ENCODE results near the gene STATH.
"Not testable (repeated sequence)": the region's sequence is repeated elsewhere in the genome, so short reads cannot be mapped to it uniquely, and the experiment has no call there.

STATH gene

DNA sequence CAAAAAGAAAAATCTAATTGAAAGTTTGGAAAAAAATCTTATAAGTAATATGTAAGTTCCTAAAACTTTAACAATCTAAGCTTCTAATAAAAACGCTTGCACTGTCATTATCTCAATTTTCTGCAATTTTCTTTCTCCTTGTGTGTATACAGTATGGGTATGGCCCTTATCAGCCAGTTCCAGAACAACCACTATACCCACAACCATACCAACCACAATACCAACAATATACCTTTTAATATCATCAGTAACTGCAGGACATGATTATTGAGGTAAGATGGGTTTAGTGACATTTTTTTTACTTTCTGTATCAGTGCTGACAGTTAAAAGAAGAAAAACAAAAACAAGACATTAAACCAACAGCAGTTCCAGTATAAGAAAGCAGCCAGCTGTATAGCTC, 4.9 kb downstream of the STATH start:
- Histone ChIP-seq H3K23ac (ENCODE audit: low read length) (no peak overlapping the region), H3K27ac (ENCODE audit: low read depth, low read length) (no peak overlapping the region), H3K9ac (ENCODE audit: low read length) (no peak overlapping the region), H3K4me2 (ENCODE audit: low read length) (no peak overlapping the region), H3K18ac (ENCODE audit: low read length) (no peak overlapping the region), H4K5ac (ENCODE audit: low read length) (no peak overlapping the region), H3K79me1 (ENCODE audit: low read length) (no peaks in the 10 kb centered on the region), H3K79me2 (ENCODE audit: control insufficient read depth, insufficient read depth, low read length) (no peaks in the 10 kb centered on the region), H3K4me1 (ENCODE audit: control insufficient read depth, low read depth, low read length) (no peaks in the 10 kb centered on the region), H3K27me3 (ENCODE audit: insufficient read depth, low read length, poor library complexity) (no peaks in the 10 kb centered on the region), H2BK120ac (ENCODE audit: low read depth, low read length) (no peak overlapping the region), H4K8ac (ENCODE audit: low read depth, low read length) (no peak overlapping the region), H3K56ac (ENCODE audit: low read length) (no peak overlapping the region), H2AK5ac (ENCODE audit: low read length) (no peak overlapping the region), H3K36me3 (ENCODE audit: control insufficient read depth, insufficient read depth, low read length) (no peaks in the 10 kb centered on the region), H2BK5ac (ENCODE audit: low read length) (no peak overlapping the region), H3K4me3 (ENCODE audit: low read length) (no peak overlapping the region), H2BK15ac (replicated peaks; ENCODE audit: low read depth) (no peak overlapping the region), H3K4ac (ENCODE audit: low read depth, low read length) (no peak overlapping the region)
- DNase-seq: no peak
- WGBS (ENCODE audit: extremely low coverage, insufficient coverage, low lambda C conversion rate): no CpG with 5 or more reads among the region's 1 CpG

DNA sequence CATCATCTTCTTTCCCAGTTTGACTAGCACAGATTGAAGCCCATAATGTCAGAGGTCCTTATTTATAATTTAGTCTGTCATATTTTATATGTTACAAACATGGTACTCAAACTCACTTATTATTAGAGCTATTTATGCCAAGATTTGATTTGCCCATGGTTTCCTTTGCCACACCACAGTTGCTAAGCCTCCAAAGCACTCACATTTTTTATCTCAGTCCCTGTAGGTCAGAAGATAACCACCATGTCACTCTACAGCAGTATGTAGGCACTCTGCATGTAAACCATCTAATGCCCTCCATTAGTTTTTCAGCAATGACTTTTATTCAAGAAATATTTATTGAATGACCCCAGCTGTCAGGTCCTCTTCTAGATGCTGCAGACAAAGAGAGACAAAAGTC, 6.7 kb downstream of the STATH start:
- Histone ChIP-seq H3K79me2 (ENCODE audit: control insufficient read depth, insufficient read depth, low read length) (no peaks in the 10 kb centered on the region), H3K36me3 (ENCODE audit: control insufficient read depth, insufficient read depth, low read length) (no peaks in the 10 kb centered on the region), H3K56ac (ENCODE audit: low read length) (no peak overlapping the region), H2BK5ac (ENCODE audit: low read length) (no peak overlapping the region), H3K9ac (ENCODE audit: low read length) (no peak overlapping the region), H3K4ac (ENCODE audit: low read depth, low read length) (no peak overlapping the region), H3K23ac (ENCODE audit: low read length) (no peak overlapping the region), H3K27ac (ENCODE audit: low read depth, low read length) (no peak overlapping the region), H3K4me1 (ENCODE audit: control insufficient read depth, low read depth, low read length) (no peaks in the 10 kb centered on the region), H2BK15ac (replicated peaks; ENCODE audit: low read depth) (no peak overlapping the region), H2BK120ac (ENCODE audit: low read depth, low read length) (no peak overlapping the region), H4K5ac (ENCODE audit: low read length) (no peak overlapping the region), H4K8ac (ENCODE audit: low read depth, low read length) (no peak overlapping the region), H3K79me1 (ENCODE audit: low read length) (no peaks in the 10 kb centered on the region), H3K4me2 (ENCODE audit: low read length) (no peak overlapping the region), H2AK5ac (ENCODE audit: low read length) (no peak overlapping the region), H3K18ac (ENCODE audit: low read length) (no peak overlapping the region), H3K4me3 (ENCODE audit: low read length) (no peak overlapping the region), H3K27me3 (ENCODE audit: insufficient read depth, low read length, poor library complexity) (no peaks in the 10 kb centered on the region)
- DNase-seq: no peak

DNA sequence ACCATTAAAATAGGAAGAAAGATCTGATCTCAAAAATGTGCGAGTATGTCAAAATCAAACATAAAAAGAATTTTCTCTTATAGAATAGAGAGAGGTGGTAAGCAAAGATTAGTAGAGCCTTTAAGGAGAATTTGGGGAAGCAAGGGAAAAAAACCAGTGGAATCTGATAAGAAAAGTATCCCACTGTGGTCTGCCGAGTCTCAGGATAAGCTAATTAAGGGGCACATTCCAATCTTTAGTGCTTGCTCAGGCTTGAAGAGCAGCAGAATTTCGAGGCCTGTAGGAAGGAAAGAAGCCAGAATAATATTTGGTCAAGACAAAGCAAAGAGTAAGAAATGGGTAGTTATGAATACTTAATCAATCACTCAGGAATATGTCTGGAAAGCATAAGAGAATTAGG, 13.0 kb downstream of the STATH start:
- Histone ChIP-seq H2BK15ac (replicated peaks; ENCODE audit: low read depth) (no peak overlapping the region), H3K23ac (ENCODE audit: low read length) (no peak overlapping the region), H3K56ac (ENCODE audit: low read length) (no peak overlapping the region), H3K79me2 (ENCODE audit: control insufficient read depth, insufficient read depth, low read length) (no peaks in the 10 kb centered on the region), H3K79me1 (ENCODE audit: low read length) (no peaks in the 10 kb centered on the region), H2BK5ac (ENCODE audit: low read length) (no peak overlapping the region), H4K8ac (ENCODE audit: low read depth, low read length) (no peak overlapping the region), H3K27ac (ENCODE audit: low read depth, low read length) (no peak overlapping the region), H3K4ac (ENCODE audit: low read depth, low read length) (no peak overlapping the region), H3K4me2 (ENCODE audit: low read length) (no peak overlapping the region), H4K5ac (ENCODE audit: low read length) (no peak overlapping the region), H2AK5ac (ENCODE audit: low read length) (no peak overlapping the region), H3K9ac (ENCODE audit: low read length) (no peak overlapping the region), H3K27me3 (ENCODE audit: insufficient read depth, low read length, poor library complexity) (no peaks in the 10 kb centered on the region), H2BK120ac (ENCODE audit: low read depth, low read length) (no peak overlapping the region), H3K36me3 (ENCODE audit: control insufficient read depth, insufficient read depth, low read length) (no peaks in the 10 kb centered on the region), H3K18ac (ENCODE audit: low read length) (no peak overlapping the region), H3K4me3 (ENCODE audit: low read length) (no peak overlapping the region), H3K4me1 (ENCODE audit: control insufficient read depth, low read depth, low read length) (no peaks in the 10 kb centered on the region)
- DNase-seq: peak; percentile 82
- WGBS (ENCODE audit: extremely low coverage, insufficient coverage, low lambda C conversion rate): no CpG with 5 or more reads among the region's 3 CpGs

DNA sequence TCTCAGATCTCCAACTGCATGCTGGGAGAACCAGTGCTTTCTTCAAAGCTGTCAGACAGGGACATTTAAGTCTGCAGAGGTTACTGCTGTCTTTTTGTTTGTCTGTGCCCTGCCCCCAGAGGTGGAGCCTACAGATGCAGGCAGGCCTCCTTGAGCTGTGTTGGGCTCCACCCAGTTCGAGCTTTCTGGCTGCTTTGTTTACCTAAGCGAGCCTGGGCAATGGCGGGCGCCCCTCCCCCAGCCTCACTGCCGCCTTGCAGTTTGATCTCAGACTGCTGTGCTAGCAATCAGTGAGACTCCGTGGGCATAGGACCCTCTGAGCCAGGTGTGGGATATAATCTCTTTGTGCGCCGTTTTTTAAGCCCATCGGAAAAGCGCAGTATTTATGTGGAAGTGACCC, 23.2 kb downstream of the STATH start:
- H2AK5ac ChIP-seq (ENCODE audit: low read length); H2BK5ac ChIP-seq (ENCODE audit: low read length); H3K9ac ChIP-seq (ENCODE audit: low read length); H3K27ac ChIP-seq (ENCODE audit: low read depth, low read length); H3K79me1 ChIP-seq (ENCODE audit: low read length); H2BK15ac ChIP-seq (replicated peaks; ENCODE audit: low read depth); H3K4me1 ChIP-seq (ENCODE audit: control insufficient read depth, low read depth, low read length); H3K79me2 ChIP-seq (ENCODE audit: control insufficient read depth, insufficient read depth, low read length); H3K4me2 ChIP-seq (ENCODE audit: low read length); H2BK120ac ChIP-seq (ENCODE audit: low read depth, low read length); H3K27me3 ChIP-seq (ENCODE audit: insufficient read depth, low read length, poor library complexity); H4K8ac ChIP-seq (ENCODE audit: low read depth, low read length); H3K56ac ChIP-seq (ENCODE audit: low read length); H3K18ac ChIP-seq (ENCODE audit: low read length); H3K4me3 ChIP-seq (ENCODE audit: low read length); H3K23ac ChIP-seq (ENCODE audit: low read length); H4K5ac ChIP-seq (ENCODE audit: low read length); H3K4ac ChIP-seq (ENCODE audit: low read depth, low read length); DNase-seq; H3K36me3 ChIP-seq (ENCODE audit: control insufficient read depth, insufficient read depth, low read length): not testable (repeated sequence)
- no CpG with 5 or more reads among the region's 10 CpGs for WGBS (ENCODE audit: extremely low coverage, insufficient coverage, low lambda C conversion rate)

DNA sequence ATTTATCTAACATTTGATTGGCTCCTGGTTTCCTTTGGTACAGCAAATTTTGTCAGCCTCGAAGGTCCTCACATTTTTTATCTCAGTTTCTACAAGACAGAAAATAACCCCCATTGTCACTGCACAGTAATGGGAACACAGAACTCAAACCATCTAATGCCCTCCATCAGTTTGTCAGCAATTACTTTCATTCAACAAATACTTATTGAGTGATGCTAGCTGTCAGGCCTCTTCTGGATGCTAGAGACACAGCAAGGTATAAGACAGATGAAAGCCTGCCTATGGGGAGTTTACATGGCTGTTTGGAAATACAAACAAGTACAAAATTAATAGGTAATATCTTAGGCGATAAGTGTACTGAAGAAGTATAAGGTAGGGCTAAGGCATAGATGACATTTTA, 27.5 kb downstream of the STATH start:
- Histone ChIP-seq H3K4me1 (ENCODE audit: control insufficient read depth, low read depth, low read length) (no peaks in the 10 kb centered on the region), H3K79me2 (ENCODE audit: control insufficient read depth, insufficient read depth, low read length) (no peaks in the 10 kb centered on the region), H3K23ac (ENCODE audit: low read length) (no peak overlapping the region), H3K9ac (ENCODE audit: low read length) (no peak overlapping the region), H4K5ac (ENCODE audit: low read length) (no peak overlapping the region), H2BK5ac (ENCODE audit: low read length) (no peak overlapping the region), H2AK5ac (ENCODE audit: low read length) (no peak overlapping the region), H3K56ac (ENCODE audit: low read length) (no peak overlapping the region), H3K4me2 (ENCODE audit: low read length) (no peak overlapping the region), H3K4ac (ENCODE audit: low read depth, low read length) (no peak overlapping the region), H3K4me3 (ENCODE audit: low read length) (no peak overlapping the region), H3K18ac (ENCODE audit: low read length) (no peak overlapping the region), H3K27me3 (ENCODE audit: insufficient read depth, low read length, poor library complexity) (no peaks in the 10 kb centered on the region), H4K8ac (ENCODE audit: low read depth, low read length) (no peak overlapping the region), H3K79me1 (ENCODE audit: low read length) (no peaks in the 10 kb centered on the region), H2BK15ac (replicated peaks; ENCODE audit: low read depth) (no peak overlapping the region), H3K27ac (ENCODE audit: low read depth, low read length) (no peak overlapping the region), H2BK120ac (ENCODE audit: low read depth, low read length) (no peak overlapping the region), H3K36me3 (ENCODE audit: control insufficient read depth, insufficient read depth, low read length) (no peaks in the 10 kb centered on the region)
- no peak for DNase-seq
- WGBS (ENCODE audit: extremely low coverage, insufficient coverage, low lambda C conversion rate): no CpG with 5 or more reads among the region's 2 CpGs

DNA sequence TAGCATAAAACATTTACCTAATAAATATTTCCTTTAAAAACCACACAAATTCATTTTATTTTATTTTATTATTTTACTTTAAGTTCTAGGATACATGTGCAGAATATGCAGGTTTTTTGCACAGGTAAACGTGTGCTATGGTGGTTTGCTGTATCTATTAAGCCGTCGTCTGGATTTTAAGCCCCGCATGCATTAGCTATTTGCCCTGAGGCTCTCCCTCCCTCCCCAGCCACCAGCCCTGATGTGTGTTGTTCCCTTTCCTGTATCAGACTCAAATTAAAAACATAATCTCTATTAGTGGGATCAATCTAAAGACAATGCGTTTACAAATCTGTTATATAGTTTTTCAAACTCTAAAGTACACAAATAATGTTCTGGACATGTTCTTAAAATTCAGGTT, 31.2 kb downstream of the STATH start:
- no CpG with 5 or more reads among the region's 5 CpGs for WGBS (ENCODE audit: extremely low coverage, insufficient coverage, low lambda C conversion rate)

More for the DNA sequence above, 31.2 kb downstream of the STATH start:
- H2AK5ac ChIP-seq (ENCODE audit: low read length): no peak overlapping the region
- no peak overlapping the region for H2BK5ac ChIP-seq (ENCODE audit: low read length)
- no peaks in the 10 kb centered on the region for H3K79me1 ChIP-seq (ENCODE audit: low read length)
- no peaks in the 10 kb centered on the region for H3K79me2 ChIP-seq (ENCODE audit: control insufficient read depth, insufficient read depth, low read length)
- H4K5ac ChIP-seq (ENCODE audit: low read length): no peak overlapping the region
- no peak overlapping the region for H3K18ac ChIP-seq (ENCODE audit: low read length)
- no peak overlapping the region for H2BK15ac ChIP-seq (replicated peaks; ENCODE audit: low read depth)
- no peak overlapping the region for H2BK120ac ChIP-seq (ENCODE audit: low read depth, low read length)
- H3K4me2 ChIP-seq (ENCODE audit: low read length): no peak overlapping the region
- H3K9ac ChIP-seq (ENCODE audit: low read length): no peak overlapping the region
- H3K36me3 ChIP-seq (ENCODE audit: control insufficient read depth, insufficient read depth, low read length): no peaks in the 10 kb centered on the region
- no peaks in the 10 kb centered on the region for H3K4me1 ChIP-seq (ENCODE audit: control insufficient read depth, low read depth, low read length)
- no peak overlapping the region for H3K56ac ChIP-seq (ENCODE audit: low read length)
- H3K23ac ChIP-seq (ENCODE audit: low read length): no peak overlapping the region
- no peak overlapping the region for H3K4me3 ChIP-seq (ENCODE audit: low read length)
- DNase-seq: no peak
- no peak overlapping the region for H3K27ac ChIP-seq (ENCODE audit: low read depth, low read length)
- H3K27me3 ChIP-seq (ENCODE audit: insufficient read depth, low read length, poor library complexity): no peaks in the 10 kb centered on the region
- no peak overlapping the region for H4K8ac ChIP-seq (ENCODE audit: low read depth, low read length)
- H3K4ac ChIP-seq (ENCODE audit: low read depth, low read length): no peak overlapping the region

Data from mesendoderm (in vitro differentiated cells).